Mucosa of stomach (tissue), 1 donor: ENCODE data around the gene LAG3.

Experiments used
- H3K27me3 ChIP-seq: one replicate; pipeline ENCODE4 v1.7.0; 2013; ENCODE audit warnings: mild to moderate bottlenecking, low read length; ENCODE audit not compliant: control insufficient read depth, insufficient read depth
- H3K36me3 ChIP-seq: one replicate; pipeline ENCODE4 v1.7.0; 2013; ENCODE audit warnings: low read length; ENCODE audit not compliant: control insufficient read depth, insufficient read depth
- H3K4me1 ChIP-seq: one replicate; pipeline ENCODE4 v1.7.0; 2013; ENCODE audit warnings: mild to moderate bottlenecking, low read length; ENCODE audit not compliant: control insufficient read depth, insufficient read depth
- H3K4me3 ChIP-seq: one replicate; pipeline ENCODE4 v1.7.0; 2013; ENCODE audit warnings: low read length
- H3K9ac ChIP-seq: one replicate; pipeline ENCODE4 v1.7.0; 2013; ENCODE audit warnings: mild to moderate bottlenecking, low read length, moderate library complexity
- H3K9me3 ChIP-seq: one replicate; pipeline ENCODE4 v1.7.0; 2013; ENCODE audit warnings: mild to moderate bottlenecking, low read length, moderate library complexity; ENCODE audit not compliant: control insufficient read depth
- donor health status: Pancreatic carcinoma.

The LAG3 gene

DNA sequence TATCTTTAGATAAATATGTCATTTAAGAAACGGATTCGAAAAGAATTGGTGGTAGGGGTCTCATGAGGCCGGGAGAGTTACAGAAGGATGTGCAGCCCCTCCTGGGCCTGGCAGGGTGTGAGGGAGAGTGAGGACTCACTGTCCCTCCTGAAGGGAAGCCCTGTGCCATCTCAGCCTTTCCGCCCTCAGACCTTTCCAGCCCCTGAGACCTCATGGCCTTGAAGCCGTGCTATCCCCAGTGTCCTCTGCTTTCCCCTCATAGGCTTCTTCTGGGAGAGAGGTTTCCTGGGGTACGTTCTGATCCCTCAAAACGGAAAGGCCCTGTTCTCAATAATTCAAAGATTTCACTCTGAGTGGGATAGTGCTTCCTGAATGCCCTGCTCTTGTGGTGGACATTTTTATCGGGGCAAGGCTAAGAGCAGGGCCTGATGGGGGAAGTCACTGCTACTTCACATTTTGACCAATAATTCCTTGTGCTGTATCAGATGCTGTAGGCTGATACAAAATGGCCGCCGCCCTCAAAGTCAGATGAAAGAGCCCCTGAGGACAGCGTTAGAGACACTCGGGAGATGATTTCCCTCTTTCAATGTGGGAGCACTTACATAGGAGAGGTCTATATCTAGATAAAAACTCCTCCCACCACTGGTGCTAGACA, 18.3 kb downstream of the LAG3 start:
- Histone ChIP-seq H3K27me3 (peaks cover 8% of the 10 kb centered on the region), H3K36me3 (no peaks in the 10 kb centered on the region), H3K4me1 (no peaks in the 10 kb centered on the region), H3K9ac (no peak overlapping the region), H3K9me3 (no peaks in the 10 kb centered on the region), H3K4me3 (no peak overlapping the region)

DNA sequence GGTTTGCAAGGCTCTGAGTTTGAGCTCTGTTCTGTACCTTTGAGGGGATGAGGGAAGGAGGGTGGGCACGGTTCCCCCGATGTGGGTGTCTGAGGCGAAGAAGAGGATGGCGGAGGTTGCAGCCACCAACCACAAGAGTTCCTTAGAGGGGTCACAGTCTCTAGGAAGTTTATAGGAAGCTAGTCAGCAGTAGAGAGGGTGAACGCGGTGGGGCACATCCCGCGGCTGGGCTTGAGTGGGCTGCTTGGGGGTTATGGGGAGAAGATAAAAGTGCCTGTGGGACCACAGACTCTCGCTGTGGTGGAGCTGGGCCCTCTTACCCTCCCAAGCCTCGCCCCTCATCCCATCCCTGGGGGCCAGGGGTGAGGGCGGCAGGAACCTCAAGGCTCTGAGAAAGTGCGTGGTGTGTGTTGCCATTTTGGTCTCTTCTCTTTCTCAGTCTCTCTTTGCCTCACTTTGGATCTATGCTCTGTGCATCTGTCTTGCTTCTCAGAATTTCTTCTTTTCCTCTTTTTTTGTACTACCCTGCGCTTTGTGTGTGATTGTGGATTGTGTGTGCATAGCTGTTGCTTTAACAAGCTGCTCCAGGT, 19.7 kb downstream of the LAG3 start:
- Histone ChIP-seq H3K36me3 (no peaks in the 10 kb centered on the region), H3K4me1 (no peaks in the 10 kb centered on the region), H3K9ac (no peak overlapping the region), H3K4me3 (no peak overlapping the region), H3K27me3 (peaks cover 8% of the 10 kb centered on the region), H3K9me3 (no peaks in the 10 kb centered on the region)

DNA sequence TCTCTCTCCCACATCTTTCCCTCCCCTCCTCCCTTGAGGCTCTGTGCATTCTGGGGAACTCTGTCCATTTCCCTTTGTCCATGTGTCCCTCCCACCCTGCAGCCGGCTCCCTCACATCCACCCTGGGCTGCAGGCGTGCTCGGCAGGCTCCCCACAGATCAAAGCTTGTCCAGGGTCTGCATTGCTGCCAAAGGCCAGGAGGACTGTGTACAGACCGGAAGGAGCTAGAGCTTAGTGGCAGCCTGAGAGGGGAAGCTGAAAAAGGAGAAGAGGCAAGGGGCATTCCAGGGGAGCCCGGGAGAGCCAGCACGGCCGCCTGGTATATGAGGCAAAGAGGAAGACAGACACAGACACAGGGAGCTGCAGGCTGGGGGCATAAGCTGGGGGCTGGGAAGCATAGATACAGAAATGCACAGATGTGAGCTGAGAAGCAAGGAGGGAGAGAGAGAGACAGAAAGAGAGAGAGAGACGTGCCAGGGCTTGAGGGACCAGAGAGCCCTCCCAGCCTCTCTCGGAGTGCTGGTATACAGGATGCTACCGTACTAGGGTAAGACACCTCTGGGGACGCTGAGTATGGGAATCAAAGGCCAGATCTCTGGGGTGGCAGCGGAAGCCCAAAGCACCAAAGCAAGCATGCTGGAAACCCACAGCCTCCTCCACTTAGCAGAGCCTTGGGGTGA, 20.3 kb downstream of the LAG3 start:
- H3K4me3 ChIP-seq = no peak overlapping the region
- no peak overlapping the region for H3K9ac ChIP-seq

DNA sequence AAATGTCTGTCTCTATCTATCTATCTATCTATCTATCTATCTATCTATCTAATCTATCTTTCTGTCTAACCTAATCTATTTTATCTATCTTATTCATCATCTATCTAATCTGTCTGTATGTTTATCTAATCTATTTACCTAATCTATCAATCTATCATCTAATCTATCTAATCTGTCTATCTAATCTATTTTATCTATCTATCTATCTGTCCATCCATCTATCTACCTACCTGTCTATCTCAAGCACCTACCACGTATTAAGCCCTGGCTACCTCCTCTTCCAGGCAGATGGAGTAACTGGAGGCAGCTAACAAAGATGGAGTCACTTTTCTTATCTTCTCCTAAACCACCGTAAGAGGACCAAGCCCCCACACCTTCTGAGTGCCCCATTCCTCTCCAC, 22.8 kb downstream of the LAG3 start:
- H3K4me3 ChIP-seq = no peak overlapping the region
- H3K9ac ChIP-seq = no peak overlapping the region
- H3K9me3 ChIP-seq = no peaks in the 10 kb centered on the region
- no peaks in the 10 kb centered on the region for H3K36me3 ChIP-seq
- no peaks in the 10 kb centered on the region for H3K4me1 ChIP-seq
- H3K27me3 ChIP-seq = peaks cover 8% of the 10 kb centered on the region

More for the DNA sequence above, 20.3 kb downstream of the LAG3 start:
- H3K36me3 ChIP-seq = no peaks in the 10 kb centered on the region
- H3K27me3 ChIP-seq = peaks cover 8% of the 10 kb centered on the region
- no peaks in the 10 kb centered on the region for H3K4me1 ChIP-seq
- H3K9me3 ChIP-seq = no peaks in the 10 kb centered on the region

DNA sequence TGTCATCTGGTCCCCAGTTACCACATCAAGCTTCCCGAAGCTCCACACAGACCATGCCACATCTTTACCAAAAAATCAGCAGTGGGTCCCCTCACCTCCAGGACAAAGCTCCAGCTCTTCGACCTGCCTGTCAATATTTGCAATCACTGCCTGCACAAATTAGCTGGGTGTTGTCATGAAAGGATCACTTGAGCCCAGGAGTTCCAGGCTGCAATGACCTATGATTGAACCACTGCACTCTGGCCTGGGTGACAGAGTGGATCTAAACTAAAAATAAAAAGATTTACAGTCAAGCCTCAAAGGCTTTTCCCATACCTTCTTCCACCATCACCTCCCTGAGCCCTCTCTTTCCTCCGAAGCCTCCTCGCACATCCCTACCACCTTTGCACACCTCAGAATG, 24.3 kb downstream of the LAG3 start:
- Histone ChIP-seq H3K36me3 (no peaks in the 10 kb centered on the region), H3K4me3 (no peak overlapping the region), H3K4me1 (no peaks in the 10 kb centered on the region), H3K9ac (no peak overlapping the region), H3K27me3 (peaks cover 8% of the 10 kb centered on the region), H3K9me3 (no peaks in the 10 kb centered on the region)

DNA sequence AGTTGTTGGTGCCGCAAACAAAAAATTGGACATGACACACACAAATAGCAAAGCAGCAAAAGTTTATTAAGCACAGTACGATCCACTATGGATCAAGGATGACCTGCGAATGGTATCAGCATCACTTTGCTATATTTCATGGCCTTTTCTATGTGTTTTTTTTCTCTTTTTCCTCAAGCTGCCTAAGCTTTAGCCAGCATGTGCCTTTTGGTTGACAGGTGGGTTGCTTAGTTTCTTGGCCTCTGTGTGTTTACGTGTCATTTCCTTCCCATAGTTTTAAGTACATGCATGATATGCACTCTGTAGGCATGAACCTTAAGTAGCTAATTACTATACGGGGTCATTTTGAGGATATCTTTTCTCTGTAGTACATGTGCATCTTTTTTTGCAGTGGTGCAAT, 26.8 kb downstream of the LAG3 start:
- Histone ChIP-seq H3K4me1 (no peaks in the 10 kb centered on the region), H3K27me3 (no peaks in the 10 kb centered on the region), H3K36me3 (no peaks in the 10 kb centered on the region), H3K9ac (no peak overlapping the region), H3K4me3 (no peak overlapping the region), H3K9me3 (no peaks in the 10 kb centered on the region)

DNA sequence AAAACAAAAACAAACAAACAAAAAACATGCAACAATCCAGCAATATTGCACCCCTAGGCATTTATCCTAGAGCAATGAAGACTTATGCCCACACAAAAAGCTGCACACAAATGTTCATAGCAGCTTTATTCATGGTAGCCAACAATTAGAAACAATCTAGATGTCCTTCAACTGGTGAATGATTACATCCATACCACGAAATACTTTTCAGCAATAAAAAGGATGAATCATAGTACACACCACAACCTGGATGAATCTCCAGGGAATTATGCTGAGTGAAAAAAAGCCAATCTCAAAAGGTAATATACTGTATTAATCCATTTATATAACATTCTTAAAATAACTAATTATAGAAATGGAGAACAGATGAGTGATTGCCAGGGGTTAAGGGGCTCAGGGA, 34.9 kb downstream of the LAG3 start:
- no peak overlapping the region for H3K4me3 ChIP-seq
- H3K27me3 ChIP-seq = no peaks in the 10 kb centered on the region
- H3K9me3 ChIP-seq = no peaks in the 10 kb centered on the region
- H3K9ac ChIP-seq = no peak overlapping the region
- H3K36me3 ChIP-seq = no peaks in the 10 kb centered on the region
- no peaks in the 10 kb centered on the region for H3K4me1 ChIP-seq

DNA sequence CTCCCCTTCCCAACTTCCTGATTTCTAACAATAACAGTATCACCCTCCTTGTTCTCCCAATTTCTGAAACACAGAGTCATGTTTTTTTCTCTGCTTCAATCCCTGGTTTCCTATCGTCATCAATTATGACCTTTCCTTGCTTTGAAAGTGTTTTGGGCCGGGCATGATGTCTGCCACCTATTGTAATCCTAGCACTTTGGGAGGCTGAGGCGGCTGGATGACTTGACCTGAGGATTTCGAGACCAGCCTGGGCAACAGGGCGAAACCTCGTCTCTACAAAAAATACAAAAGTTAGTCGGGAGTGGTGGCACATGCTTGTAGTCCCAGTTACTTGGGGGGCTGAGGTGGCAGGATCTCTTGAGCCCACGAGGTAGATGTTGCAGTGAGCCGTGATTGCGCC, 36.7 kb downstream of the LAG3 start:
- Histone ChIP-seq H3K9ac (no peak overlapping the region), H3K4me1 (no peaks in the 10 kb centered on the region), H3K36me3 (no peaks in the 10 kb centered on the region), H3K4me3 (no peak overlapping the region), H3K9me3 (no peaks in the 10 kb centered on the region), H3K27me3 (peaks cover 4% of the 10 kb centered on the region)

DNA sequence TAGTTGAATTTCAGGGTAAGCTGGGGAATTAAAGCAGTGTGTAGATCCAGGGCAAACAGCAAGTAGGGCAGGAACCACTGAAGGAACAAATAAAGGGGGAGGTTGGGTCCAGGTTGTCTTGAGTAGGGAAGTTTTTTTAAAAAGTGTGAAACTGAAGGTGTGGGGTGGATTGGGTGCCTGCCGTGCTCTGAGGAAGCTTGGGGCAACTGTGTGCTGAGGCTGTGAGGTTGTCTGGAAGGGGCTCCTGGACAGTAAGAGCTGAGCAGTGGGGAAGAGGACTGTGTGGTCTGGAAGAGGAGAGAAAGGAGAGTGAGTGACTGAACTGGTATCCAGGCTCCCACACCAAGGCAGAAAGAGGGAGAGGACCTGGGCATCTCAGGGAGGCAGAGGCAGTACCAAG, 38.4 kb downstream of the LAG3 start:
- H3K4me1 ChIP-seq = no peaks in the 10 kb centered on the region
- no peak overlapping the region for H3K4me3 ChIP-seq
- no peaks in the 10 kb centered on the region for H3K36me3 ChIP-seq
- peaks cover 21% of the 10 kb centered on the region for H3K27me3 ChIP-seq
- no peak overlapping the region for H3K9ac ChIP-seq
- H3K9me3 ChIP-seq = no peaks in the 10 kb centered on the region

DNA sequence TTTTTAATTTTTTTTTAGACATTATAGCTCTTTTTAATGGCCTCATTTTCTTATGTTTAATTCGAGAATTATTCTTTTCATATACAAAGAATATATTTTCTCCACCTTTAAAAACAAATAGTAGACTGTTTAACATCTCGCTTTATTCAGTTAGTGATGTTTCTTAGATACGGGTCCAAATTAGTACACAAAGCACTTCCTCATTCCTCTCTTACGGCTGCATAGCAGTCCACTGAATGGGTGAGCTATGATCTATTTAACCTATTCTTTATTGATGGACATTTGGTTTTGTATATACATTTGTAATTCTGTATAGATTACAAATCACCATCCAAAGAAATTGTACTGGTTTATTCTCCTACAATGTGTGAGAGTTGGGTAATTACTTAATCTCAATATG, 41.0 kb downstream of the LAG3 start:
- H3K36me3 ChIP-seq = no peaks in the 10 kb centered on the region
- H3K4me3 ChIP-seq = no peak overlapping the region
- H3K27me3 ChIP-seq = peaks cover 28% of the 10 kb centered on the region
- H3K9ac ChIP-seq = no peak overlapping the region
- H3K9me3 ChIP-seq = no peaks in the 10 kb centered on the region
- no peaks in the 10 kb centered on the region for H3K4me1 ChIP-seq

DNA sequence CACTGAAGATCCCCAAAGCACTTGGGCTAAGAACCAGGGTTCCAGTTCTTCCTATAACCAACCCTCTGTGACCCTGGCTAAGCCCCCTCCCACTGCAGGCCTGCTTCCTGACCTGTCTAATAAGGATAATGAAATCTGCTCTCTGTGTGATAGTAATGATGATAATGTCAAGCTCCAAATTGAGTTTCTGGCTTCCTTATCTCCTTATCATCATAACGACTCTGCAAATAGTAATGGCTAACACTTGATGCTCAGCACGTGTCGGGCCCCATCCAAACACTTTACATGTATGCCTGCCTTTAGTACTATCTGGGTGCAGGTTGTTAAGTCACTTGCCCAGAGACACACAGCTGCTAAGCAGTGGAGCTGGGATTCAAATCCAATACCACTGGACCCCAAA, 44.3 kb downstream of the LAG3 start:
- peaks cover 51% of the 10 kb centered on the region for H3K27me3 ChIP-seq
- H3K4me1 ChIP-seq = no peaks in the 10 kb centered on the region
- H3K4me3 ChIP-seq = no peak overlapping the region
- H3K9me3 ChIP-seq = no peaks in the 10 kb centered on the region
- H3K36me3 ChIP-seq = no peaks in the 10 kb centered on the region
- no peak overlapping the region for H3K9ac ChIP-seq

DNA sequence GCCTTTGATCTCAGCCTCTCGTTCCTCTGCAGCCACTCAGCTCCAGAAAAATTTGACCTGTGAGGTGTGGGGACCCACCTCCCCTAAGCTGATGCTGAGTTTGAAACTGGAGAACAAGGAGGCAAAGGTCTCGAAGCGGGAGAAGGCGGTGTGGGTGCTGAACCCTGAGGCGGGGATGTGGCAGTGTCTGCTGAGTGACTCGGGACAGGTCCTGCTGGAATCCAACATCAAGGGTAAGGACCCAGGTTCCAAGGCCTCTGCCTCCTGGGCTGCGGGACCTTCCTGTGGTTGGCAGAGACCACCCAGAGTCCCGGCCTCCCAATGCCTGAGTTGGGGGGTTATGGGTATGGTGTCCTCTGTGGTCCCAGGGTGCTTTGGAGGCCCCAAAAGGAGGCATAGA, 44.8 kb downstream of the LAG3 start:
- H3K36me3 ChIP-seq = no peaks in the 10 kb centered on the region
- no peak overlapping the region for H3K9ac ChIP-seq
- no peaks in the 10 kb centered on the region for H3K4me1 ChIP-seq
- H3K4me3 ChIP-seq = no peak overlapping the region
- H3K9me3 ChIP-seq = no peaks in the 10 kb centered on the region
- peaks cover 56% of the 10 kb centered on the region for H3K27me3 ChIP-seq
